PC-3 (cell line): ENCODE data around the gene AFMID.

Experiments
- EZH2 ChIP-seq: fragments of 300-600 bp; sonication (generic); IDR thresholded peaks from one replicate; pipeline ENCODE4 v1.6.1; 2017; ENCODE audit warnings: antibody characterized with exemption, mild to moderate bottlenecking, low read length; ENCODE audit not compliant: unreplicated experiment
- EZH2phosphoT487 ChIP-seq: fragments of 300-600 bp; sonication (generic); IDR thresholded peaks from 2 replicates; pipeline ENCODE4 v1.6.1; 2018; ENCODE audit warnings: mild to moderate bottlenecking, antibody characterized with exemption, low read length, borderline replicate concordance
- TF ChIP-seq, protein P1 (sequence below): fragments of 300-600 bp; sonication (generic); conservative IDR thresholded peaks from 2 replicates; pipeline ENCODE4 v1.5.1; 2017; ENCODE audit warnings: antibody characterized with exemption, low read depth, mild to moderate bottlenecking, low read length

GRCh38 chr17:78242024-78242742 is 55.0 kb downstream of the AFMID start:
- TF ChIP-seq, protein P1, sequence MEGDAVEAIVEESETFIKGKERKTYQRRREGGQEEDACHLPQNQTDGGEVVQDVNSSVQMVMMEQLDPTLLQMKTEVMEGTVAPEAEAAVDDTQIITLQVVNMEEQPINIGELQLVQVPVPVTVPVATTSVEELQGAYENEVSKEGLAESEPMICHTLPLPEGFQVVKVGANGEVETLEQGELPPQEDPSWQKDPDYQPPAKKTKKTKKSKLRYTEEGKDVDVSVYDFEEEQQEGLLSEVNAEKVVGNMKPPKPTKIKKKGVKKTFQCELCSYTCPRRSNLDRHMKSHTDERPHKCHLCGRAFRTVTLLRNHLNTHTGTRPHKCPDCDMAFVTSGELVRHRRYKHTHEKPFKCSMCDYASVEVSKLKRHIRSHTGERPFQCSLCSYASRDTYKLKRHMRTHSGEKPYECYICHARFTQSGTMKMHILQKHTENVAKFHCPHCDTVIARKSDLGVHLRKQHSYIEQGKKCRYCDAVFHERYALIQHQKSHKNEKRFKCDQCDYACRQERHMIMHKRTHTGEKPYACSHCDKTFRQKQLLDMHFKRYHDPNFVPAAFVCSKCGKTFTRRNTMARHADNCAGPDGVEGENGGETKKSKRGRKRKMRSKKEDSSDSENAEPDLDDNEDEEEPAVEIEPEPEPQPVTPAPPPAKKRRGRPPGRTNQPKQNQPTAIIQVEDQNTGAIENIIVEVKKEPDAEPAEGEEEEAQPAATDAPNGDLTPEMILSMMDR: no peak
- TF ChIP-seq EZH2 (no peak), EZH2phosphoT487 (no peak)
